Measurements from ENCODE around the gene PTPRT.

Gene PTPRT

DNA sequence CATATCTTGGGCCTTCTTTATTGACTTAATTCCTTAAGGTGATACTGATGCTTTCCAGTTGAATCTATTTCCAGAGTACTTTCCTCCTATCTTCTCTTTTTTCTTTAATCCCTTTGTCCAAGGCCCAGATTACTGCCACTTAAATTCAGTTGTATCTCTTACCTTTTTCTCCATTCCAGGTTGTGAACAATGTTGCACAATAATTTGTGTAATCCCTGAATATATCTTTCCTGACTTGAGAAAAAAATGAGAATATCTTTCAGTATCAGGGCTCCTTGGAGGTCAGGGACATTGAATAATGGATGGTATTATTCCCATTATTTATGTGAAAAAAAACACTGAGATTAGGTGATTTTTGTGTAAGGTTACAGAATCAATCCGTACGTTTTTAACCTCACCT lies 683.3 kb downstream of the PTPRT start:
- ChIA-PET CTCF (no interaction called here), POLR2A (ENCODE audit: low non-redundant PET) (no interaction called here)
- no peak overlapping the region for H3K27ac ChIP-seq
- TF ChIP-seq, protein P1, sequence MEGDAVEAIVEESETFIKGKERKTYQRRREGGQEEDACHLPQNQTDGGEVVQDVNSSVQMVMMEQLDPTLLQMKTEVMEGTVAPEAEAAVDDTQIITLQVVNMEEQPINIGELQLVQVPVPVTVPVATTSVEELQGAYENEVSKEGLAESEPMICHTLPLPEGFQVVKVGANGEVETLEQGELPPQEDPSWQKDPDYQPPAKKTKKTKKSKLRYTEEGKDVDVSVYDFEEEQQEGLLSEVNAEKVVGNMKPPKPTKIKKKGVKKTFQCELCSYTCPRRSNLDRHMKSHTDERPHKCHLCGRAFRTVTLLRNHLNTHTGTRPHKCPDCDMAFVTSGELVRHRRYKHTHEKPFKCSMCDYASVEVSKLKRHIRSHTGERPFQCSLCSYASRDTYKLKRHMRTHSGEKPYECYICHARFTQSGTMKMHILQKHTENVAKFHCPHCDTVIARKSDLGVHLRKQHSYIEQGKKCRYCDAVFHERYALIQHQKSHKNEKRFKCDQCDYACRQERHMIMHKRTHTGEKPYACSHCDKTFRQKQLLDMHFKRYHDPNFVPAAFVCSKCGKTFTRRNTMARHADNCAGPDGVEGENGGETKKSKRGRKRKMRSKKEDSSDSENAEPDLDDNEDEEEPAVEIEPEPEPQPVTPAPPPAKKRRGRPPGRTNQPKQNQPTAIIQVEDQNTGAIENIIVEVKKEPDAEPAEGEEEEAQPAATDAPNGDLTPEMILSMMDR (conservative IDR thresholded peaks at IDR 0.05; ENCODE audit: low read depth) = no peak
- no peak for DNase-seq (ENCODE audit: low spot score)

DNA sequence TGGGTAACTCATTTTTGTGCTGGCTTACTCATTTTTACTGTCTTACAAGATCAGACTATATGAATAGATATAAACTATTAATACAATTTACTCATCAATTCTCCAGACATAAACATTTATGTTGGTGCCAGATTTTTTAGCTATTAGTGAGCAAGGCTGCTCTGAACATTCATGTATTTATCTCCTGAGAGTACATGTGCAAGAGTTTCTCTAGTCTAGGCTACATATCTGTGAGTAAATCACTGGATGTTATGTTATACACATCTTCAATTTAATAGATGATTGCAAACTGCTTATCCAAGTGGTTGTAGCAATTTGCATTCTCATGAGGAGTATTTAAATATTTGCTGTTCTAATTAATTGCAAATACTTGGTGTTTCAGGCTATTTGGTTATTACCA lies 687.1 kb downstream of the PTPRT start:
- TF ChIP-seq, protein P1 (conservative IDR thresholded peaks at IDR 0.05; ENCODE audit: low read depth) = no peak
- POLR2A ChIA-PET (ENCODE audit: low non-redundant PET) = no interaction called here
- H3K27ac ChIP-seq = no peak overlapping the region
- no peak for DNase-seq (ENCODE audit: low spot score)
- CTCF ChIA-PET = interaction anchor here (0.6 to 1.3 kb wide), 2 partner anchors 9 to 17 kb away, joined by 3 read pairs; no protein-coding TSS in a partner anchor

DNA sequence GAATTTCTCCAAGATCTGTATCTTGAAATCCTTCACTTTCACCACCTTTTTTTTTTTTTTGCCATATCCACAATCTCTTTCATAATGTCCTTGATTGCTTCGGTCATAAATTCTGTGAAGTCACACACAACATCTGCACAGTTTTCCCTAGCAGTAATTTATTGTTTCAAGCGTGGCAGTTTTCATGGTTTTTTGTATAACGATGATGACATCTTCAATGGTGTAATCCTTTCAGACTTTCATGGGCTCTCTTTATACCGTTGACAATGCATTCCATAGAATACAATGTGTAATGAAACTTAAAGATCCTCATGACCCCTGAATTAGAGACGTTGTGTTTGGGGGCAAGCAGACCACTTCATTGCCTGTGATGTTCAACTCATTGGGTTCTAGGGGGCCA lies 693.1 kb downstream of the PTPRT start:
- ChIA-PET CTCF (no interaction called here), POLR2A (ENCODE audit: low non-redundant PET) (no interaction called here)
- no peak for DNase-seq (ENCODE audit: low spot score)
- TF ChIP-seq, protein P1 (conservative IDR thresholded peaks at IDR 0.05; ENCODE audit: low read depth) = no peak
- H3K27ac ChIP-seq = no peak overlapping the region

DNA sequence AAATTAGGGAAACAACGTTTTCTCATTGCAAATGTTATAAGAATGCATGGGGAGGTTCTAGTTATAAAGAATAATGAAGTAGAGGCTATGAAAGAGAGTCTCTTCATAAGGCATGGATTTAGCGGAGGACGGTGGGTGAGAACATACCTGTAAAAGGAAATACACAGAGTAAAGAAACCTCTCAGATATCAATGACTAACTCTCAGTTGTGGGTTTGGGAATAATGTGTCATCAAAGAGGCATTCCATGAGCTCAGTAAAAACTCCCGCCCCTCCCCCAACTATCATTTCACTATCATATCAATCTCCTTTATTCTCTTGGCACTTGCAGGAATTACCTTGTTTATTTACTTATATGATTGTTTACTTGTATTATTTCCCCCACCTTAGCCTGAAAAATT lies 695.4 kb downstream of the PTPRT start:
- ChIA-PET CTCF (interaction anchor here (1.3 kb wide), 1 partner anchor 8 kb away, joined by 3 read pairs; no protein-coding TSS in a partner anchor), POLR2A (ENCODE audit: low non-redundant PET) (no interaction called here)
- H3K27ac ChIP-seq = no peak overlapping the region
- no peak for DNase-seq (ENCODE audit: low spot score)
- TF ChIP-seq, protein P1 (conservative IDR thresholded peaks at IDR 0.05; ENCODE audit: low read depth) = no peak

DNA sequence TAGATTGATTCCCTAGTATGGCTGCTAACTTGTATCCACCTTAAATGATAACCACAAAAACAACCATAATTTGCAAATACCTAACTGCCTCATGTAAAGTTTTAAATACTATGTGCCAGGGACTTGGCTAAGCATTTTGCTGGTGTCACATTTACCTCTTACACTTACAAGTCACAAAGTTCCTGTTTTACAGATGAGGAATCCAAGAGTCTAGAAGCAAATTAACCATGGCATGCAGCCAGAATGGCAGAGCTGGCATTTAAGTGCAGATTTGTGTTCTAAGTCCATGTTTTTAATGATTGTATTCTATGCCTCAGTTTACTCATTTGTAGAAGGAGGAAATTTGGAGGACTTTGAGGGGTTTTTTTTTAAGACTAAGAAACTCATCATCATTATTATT lies 696.7 kb downstream of the PTPRT start:
- no peak overlapping the region for H3K27ac ChIP-seq
- DNase-seq (ENCODE audit: low spot score) = no peak
- TF ChIP-seq, protein P1 (conservative IDR thresholded peaks at IDR 0.05; ENCODE audit: low read depth) = no peak
- POLR2A ChIA-PET (ENCODE audit: low non-redundant PET) = no interaction called here
- CTCF ChIA-PET = interaction anchor here (1.3 kb wide), 1 partner anchor 10 kb away, joined by 3 read pairs; no protein-coding TSS in a partner anchor

DNA sequence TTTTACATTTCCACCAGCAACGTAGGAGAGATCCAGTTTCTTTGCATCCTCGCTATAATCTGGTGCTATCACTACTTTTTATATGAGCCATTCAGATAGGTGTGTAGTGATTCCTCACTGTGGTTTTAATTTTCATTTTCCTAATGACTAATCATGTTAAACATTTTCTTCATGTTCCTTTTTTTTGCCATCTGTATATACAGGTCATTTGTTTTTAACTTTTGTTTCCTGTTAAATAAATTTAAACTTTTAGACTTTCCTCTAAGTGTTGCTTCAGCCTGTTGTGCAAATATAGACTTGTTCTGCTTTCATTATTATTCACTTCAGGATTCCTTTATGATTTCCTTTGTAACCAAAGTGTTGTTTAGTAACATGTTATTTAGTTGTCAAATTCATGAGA lies 697.4 kb downstream of the PTPRT start:
- POLR2A ChIA-PET (ENCODE audit: low non-redundant PET) = no interaction called here
- TF ChIP-seq, protein P1 (conservative IDR thresholded peaks at IDR 0.05; ENCODE audit: low read depth) = no peak
- no peak overlapping the region for H3K27ac ChIP-seq
- CTCF ChIA-PET = no interaction called here
- DNase-seq (ENCODE audit: low spot score) = no peak

DNA sequence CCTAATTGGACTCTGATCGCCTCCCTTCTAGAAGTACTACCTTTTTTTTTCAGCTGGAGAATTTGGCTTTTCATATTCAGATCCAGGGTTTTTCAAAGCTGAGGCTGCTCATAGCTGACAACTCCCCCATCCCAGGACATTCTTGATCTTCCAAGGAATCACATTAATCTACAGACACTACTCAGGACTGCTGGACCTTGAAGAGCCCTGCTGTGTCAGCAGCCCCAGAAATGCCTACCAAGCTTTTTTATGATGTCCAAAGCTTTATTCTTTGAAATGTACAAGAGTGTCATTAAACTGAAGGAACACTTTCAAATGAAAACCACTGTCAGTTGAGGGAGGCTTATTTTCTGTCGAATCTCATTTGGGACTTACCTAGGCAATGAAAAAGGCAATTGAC lies 704.1 kb downstream of the PTPRT start:
- CTCF ChIA-PET = no interaction called here
- POLR2A ChIA-PET (ENCODE audit: low non-redundant PET) = no interaction called here
- TF ChIP-seq, protein P1 (conservative IDR thresholded peaks at IDR 0.05; ENCODE audit: low read depth) = no peak
- H3K27ac ChIP-seq = no peak overlapping the region
- DNase-seq (ENCODE audit: low spot score) = no peak

All from RWPE1 (cell line).